ENCODE results near the gene ZIC5.
"Not testable (repeated sequence)": the region's sequence is repeated elsewhere in the genome, so short reads cannot be mapped to it uniquely, and the experiment has no call there.

The ZIC5 gene

GRCh38 chr13:99955747-99956472 lies 15.7 kb downstream of the ZIC5 start:
- peaks cover 3% of the 10 kb centered on the region; the same call in 1 of the 2 replicates for H3K27me3 ChIP-seq (replicated peaks; ENCODE audit: control insufficient read depth, insufficient read depth, low read length)
- H3K4me3 ChIP-seq (replicated peaks; ENCODE audit: low read depth, low read length): no peak overlapping the region
- no peak for DNase-seq (ENCODE audit: extremely low read depth, insufficient read length)
- no peaks in the 10 kb centered on the region for H3K36me3 ChIP-seq (ENCODE audit: control insufficient read depth, insufficient read depth, low read length)
- TF ChIP-seq CTCF (IDR thresholded peaks at IDR 0.05; ENCODE audit: insufficient read depth, low read length, poor library complexity, severe bottlenecking): no peak

GRCh38 chr13:99955107-99955746 lies 16.3 kb downstream of the ZIC5 start:
- Histone ChIP-seq H3K36me3 (ENCODE audit: control insufficient read depth, insufficient read depth, low read length) (no peaks in the 10 kb centered on the region), H3K27me3 (replicated peaks; ENCODE audit: control insufficient read depth, insufficient read depth, low read length) (peaks cover 3% of the 10 kb centered on the region; the same call in 1 of the 2 replicates), H3K4me3 (replicated peaks; ENCODE audit: low read depth, low read length) (no peak overlapping the region)
- TF ChIP-seq CTCF (IDR thresholded peaks at IDR 0.05; ENCODE audit: insufficient read depth, low read length, poor library complexity, severe bottlenecking): no peak
- DNase-seq (ENCODE audit: extremely low read depth, insufficient read length): no peak

- Histone ChIP-seq H3K36me3 (ENCODE audit: control insufficient read depth, insufficient read depth, low read length) (no peaks in the 10 kb centered on the region), H3K27me3 (replicated peaks; ENCODE audit: control insufficient read depth, insufficient read depth, low read length) (no peaks in the 10 kb centered on the region; the same call in 1 of the 2 replicates), H3K4me3 (replicated peaks; ENCODE audit: low read depth, low read length) (no peak overlapping the region)
- TF ChIP-seq CTCF (IDR thresholded peaks at IDR 0.05; ENCODE audit: insufficient read depth, low read length, poor library complexity, severe bottlenecking): no peak
- DNase-seq (ENCODE audit: extremely low read depth, insufficient read length): no peak
These were observed 18.3 kb downstream of the ZIC5 start for GRCh38 chr13:99953138-99953755.

- not testable (repeated sequence) for H3K36me3 ChIP-seq (ENCODE audit: control insufficient read depth, insufficient read depth, low read length); H3K4me3 ChIP-seq (replicated peaks; ENCODE audit: low read depth, low read length); H3K27me3 ChIP-seq (replicated peaks; ENCODE audit: control insufficient read depth, insufficient read depth, low read length); DNase-seq (ENCODE audit: extremely low read depth, insufficient read length)
These were observed 19.9 kb downstream of the ZIC5 start for GRCh38 chr13:99951666-99952065.

- no peak for TF ChIP-seq CTCF (IDR thresholded peaks at IDR 0.05; ENCODE audit: insufficient read depth, low read length, poor library complexity, severe bottlenecking)
- no peak for DNase-seq (ENCODE audit: extremely low read depth, insufficient read length)
- H3K27me3 ChIP-seq (replicated peaks; ENCODE audit: control insufficient read depth, insufficient read depth, low read length): no peaks in the 10 kb centered on the region; the same call in 1 of the 2 replicates
- no peaks in the 10 kb centered on the region for H3K36me3 ChIP-seq (ENCODE audit: control insufficient read depth, insufficient read depth, low read length)
- H3K4me3 ChIP-seq (replicated peaks; ENCODE audit: low read depth, low read length): no peak overlapping the region
These were observed 21.7 kb downstream of the ZIC5 start for GRCh38 chr13:99949679-99950413.

Measured in GM06990 (cell line).